ENCODE results near the gene SLC38A9. TPM values are rescaled to one million over a fixed set of nuclear protein-coding genes. Genes with fewer than 3 reads are reported as not detected.
"Not testable (repeated sequence)": the region's sequence is repeated elsewhere in the genome, so short reads cannot be mapped to it uniquely, and the experiment has no call there.

Gene SLC38A9
- total and polyA plus RNA-seq, 5 donors = 3.2 to 10.5 (median 7.9) TPM

DNA sequence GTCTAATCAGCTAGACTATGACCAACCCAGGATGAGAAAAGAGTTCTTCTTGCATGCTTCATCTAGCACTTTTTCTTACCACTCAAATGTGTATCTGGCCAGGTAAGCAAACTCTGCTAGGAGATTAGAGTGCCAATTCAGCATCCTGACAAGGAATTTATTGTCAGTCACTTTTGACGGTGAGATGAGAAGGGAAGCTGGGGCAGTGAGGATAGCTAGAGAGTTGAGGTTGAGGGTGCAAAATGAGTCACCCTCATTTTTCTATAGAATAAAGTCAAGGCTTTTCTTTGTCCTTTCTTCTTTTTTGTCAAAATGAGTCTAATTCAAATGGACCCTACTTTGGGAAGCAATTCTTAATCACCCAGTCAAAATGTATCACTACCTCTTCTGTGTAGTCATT is 102.7 kb downstream of the SLC38A9 start:
- intact Hi-C loops (cut with DNase I) = no loop called here
- DNase-seq = no peak
- Histone ChIP-seq H3K27me3 (ENCODE audit: control insufficient read depth, insufficient read depth) (no peaks in the 10 kb centered on the region), H3K4me3 (ENCODE audit: low read length) (no peak overlapping the region), H3K27ac (ENCODE audit: low read length) (no peak overlapping the region), H3K9me3 (ENCODE audit: control insufficient read depth, low read length) (no peaks in the 10 kb centered on the region), H3K4me1 (ENCODE audit: control insufficient read depth, insufficient read depth, low read length) (no peaks in the 10 kb centered on the region)
- 91% methylated on average over 1 of the region's 1 CpG for WGBS
- ATAC-seq = no peak

DNA sequence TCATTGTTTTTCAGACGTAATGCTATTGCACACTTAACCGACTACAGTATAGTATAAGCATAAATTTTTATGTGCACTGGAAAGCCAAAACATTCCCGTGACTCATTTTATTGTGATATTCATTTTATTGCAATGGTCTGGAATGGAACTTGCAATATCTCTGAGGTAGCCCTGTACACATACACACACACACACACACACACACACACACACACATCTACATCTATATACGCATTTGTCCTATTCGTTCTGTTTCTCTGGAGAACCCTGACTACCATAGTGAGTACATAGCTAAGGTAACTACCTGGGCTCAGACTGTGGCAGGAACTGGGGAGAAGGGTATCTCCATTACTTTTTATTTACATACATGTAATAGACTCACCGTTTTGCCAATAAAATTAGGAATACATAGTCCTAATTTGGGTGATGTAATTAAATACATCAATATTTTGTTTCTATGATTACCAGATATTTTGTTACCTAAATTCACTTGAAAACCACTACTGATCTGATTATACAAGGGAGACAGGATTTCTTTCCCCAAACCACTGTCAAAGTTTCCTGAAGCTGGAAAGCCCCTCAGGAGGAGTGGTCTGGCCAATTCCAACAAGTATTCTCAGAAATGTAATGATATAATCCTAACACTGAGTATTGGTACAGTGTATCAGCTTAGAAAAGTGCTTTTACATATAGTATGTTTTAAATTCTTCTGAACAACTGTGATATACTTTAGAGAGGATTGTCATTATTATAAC is 103.4 kb downstream of the SLC38A9 start:
- intact Hi-C loops (cut with DNase I) = no loop called here
- H3K4me3 ChIP-seq (ENCODE audit: low read length) = no peak overlapping the region
- no peak for DNase-seq
- no peaks in the 10 kb centered on the region for H3K4me1 ChIP-seq (ENCODE audit: control insufficient read depth, insufficient read depth, low read length)
- H3K9me3 ChIP-seq (ENCODE audit: control insufficient read depth, low read length) = no peaks in the 10 kb centered on the region
- WGBS = 82% methylated on average over 6 of the region's 6 CpGs
- no peak for ATAC-seq
- no peaks in the 10 kb centered on the region for H3K27me3 ChIP-seq (ENCODE audit: control insufficient read depth, insufficient read depth)
- no peak overlapping the region for H3K27ac ChIP-seq (ENCODE audit: low read length)

DNA sequence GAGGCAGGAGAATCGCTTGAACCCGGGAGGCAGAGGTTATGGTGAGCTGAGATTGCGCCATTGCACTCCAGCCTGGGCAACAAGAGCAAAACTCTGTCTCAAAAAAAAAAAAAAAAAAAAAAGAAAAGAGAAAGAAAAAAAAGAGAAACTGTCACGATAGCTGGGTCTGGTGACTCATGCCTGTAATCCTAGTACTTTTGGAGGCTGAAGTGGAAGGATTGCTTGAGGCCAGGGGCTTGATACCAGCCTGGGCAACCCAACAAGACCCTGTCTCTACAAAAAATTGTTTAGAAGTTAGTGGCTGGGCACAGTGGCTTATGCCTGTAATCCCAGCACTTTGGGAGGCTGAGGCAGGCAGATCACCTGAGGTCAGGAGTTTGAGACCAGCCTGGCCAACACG is 104.8 kb downstream of the SLC38A9 start:
- H3K4me3 ChIP-seq (ENCODE audit: low read length); DNase-seq; H3K27me3 ChIP-seq (ENCODE audit: control insufficient read depth, insufficient read depth); ATAC-seq; intact Hi-C loops (cut with DNase I); H3K9me3 ChIP-seq (ENCODE audit: control insufficient read depth, low read length); H3K4me1 ChIP-seq (ENCODE audit: control insufficient read depth, insufficient read depth, low read length); H3K27ac ChIP-seq (ENCODE audit: low read length): not testable (repeated sequence)
- 78% methylated on average over 5 of the region's 5 CpGs for WGBS

DNA sequence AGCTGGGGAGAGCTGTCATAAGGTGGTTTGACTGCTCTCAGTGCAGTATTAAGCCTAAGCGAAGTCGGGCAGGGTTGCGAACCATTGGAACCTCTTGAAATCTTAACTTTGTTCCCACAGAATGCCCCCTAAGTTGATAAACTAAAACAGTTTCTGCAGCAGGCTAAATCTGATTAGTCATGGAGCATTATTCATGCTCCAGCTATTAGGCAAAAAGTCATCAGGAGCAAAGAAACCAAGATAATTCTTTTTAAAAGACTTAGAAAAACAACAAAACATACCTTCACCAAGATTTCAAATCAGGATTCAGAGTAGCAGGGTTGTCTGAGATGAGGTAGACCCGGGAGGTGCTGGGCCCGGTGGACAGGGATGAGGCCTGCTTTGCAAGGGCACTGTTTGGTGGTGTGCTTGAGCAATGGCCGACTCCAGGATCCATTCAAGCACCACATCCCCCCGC is 107.5 kb downstream of the SLC38A9 start:
- peak overlapping the region; percentile 17 for H3K27ac ChIP-seq (ENCODE audit: low read length)
- no peaks in the 10 kb centered on the region for H3K27me3 ChIP-seq (ENCODE audit: control insufficient read depth, insufficient read depth)
- H3K4me1 ChIP-seq (ENCODE audit: control insufficient read depth, insufficient read depth, low read length) = peaks cover 8% of the 10 kb centered on the region
- H3K9me3 ChIP-seq (ENCODE audit: control insufficient read depth, low read length) = no peaks in the 10 kb centered on the region
- 85% methylated on average over 7 of the region's 7 CpGs for WGBS
- no peak overlapping the region for H3K4me3 ChIP-seq (ENCODE audit: low read length)
- ATAC-seq = no peak
- DNase-seq = no peak
- intact Hi-C loops (cut with DNase I) = loop anchor here in 1 of 4 donors (5.0 kb wide), 1 partner anchor 72 kb away; the partner anchor contains the start of gene PLPP1

DNA sequence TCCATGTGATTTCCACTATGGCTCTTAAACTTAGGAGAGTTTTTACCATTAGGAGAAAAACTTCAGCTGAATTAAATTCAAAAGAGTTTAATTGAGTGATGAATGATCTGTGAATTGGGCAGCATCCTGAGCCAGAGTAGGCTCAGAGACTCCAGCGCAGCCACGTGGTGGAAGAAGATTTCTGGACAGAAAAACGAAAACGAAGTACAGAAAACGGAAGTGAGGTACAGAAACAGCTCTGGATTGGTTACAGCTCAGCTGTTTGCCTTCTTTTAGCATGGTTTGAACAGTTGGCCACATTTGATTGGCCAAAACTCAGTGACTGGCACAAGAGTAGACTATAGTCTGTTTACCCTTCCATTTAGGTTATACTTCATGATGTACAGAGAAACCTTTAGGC is 108.2 kb downstream of the SLC38A9 start:
- H3K27ac ChIP-seq (ENCODE audit: low read length) = peak overlapping the region; percentile 17
- H3K27me3 ChIP-seq (ENCODE audit: control insufficient read depth, insufficient read depth) = no peaks in the 10 kb centered on the region
- no peak overlapping the region for H3K4me3 ChIP-seq (ENCODE audit: low read length)
- H3K9me3 ChIP-seq (ENCODE audit: control insufficient read depth, low read length) = no peaks in the 10 kb centered on the region
- 47% methylated on average over 5 of the region's 5 CpGs for WGBS
- H3K4me1 ChIP-seq (ENCODE audit: control insufficient read depth, insufficient read depth, low read length) = peaks cover 15% of the 10 kb centered on the region
- ATAC-seq (no peak), DNase-seq (peak in 2 of 3 donors; percentile 38 to 60)
- intact Hi-C loops (cut with DNase I) = loop anchor here in 1 of 4 donors (5.0 kb wide), 1 partner anchor 72 kb away; the partner anchor contains the start of gene PLPP1

DNA sequence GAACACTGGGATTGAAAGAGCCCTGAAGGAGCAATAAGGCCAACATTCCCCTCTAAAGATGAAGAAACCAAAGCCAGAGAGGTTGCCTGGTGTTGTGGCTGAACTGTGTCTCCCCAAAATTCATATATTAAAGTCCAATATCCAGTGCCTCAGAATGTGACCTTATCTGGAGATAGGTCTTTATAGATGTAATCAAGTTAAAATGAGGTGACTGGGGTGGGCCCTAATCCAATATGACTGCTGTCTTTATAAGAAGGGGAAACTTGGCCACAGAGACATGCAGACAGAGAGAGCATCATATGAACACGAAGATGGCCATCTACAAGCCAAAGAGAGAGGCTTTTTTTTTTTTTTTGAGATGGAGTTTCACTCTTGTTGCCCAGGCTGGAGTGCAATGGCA is 110.5 kb downstream of the SLC38A9 start:
- intact Hi-C loops (cut with DNase I) = loop anchor here in 1 of 4 donors (5.0 kb wide), 1 partner anchor 69 kb away; the partner anchor contains the start of gene PLPP1
- ATAC-seq (no peak), DNase-seq (no peak)
- Histone ChIP-seq H3K9me3 (ENCODE audit: control insufficient read depth, low read length) (no peaks in the 10 kb centered on the region), H3K27ac (ENCODE audit: low read length) (peak overlapping the region; percentile 100), H3K27me3 (ENCODE audit: control insufficient read depth, insufficient read depth) (no peaks in the 10 kb centered on the region), H3K4me3 (ENCODE audit: low read length) (no peak overlapping the region), H3K4me1 (ENCODE audit: control insufficient read depth, insufficient read depth, low read length) (peaks cover 24% of the 10 kb centered on the region)
- WGBS = 14% methylated on average over 1 of the region's 1 CpG

DNA sequence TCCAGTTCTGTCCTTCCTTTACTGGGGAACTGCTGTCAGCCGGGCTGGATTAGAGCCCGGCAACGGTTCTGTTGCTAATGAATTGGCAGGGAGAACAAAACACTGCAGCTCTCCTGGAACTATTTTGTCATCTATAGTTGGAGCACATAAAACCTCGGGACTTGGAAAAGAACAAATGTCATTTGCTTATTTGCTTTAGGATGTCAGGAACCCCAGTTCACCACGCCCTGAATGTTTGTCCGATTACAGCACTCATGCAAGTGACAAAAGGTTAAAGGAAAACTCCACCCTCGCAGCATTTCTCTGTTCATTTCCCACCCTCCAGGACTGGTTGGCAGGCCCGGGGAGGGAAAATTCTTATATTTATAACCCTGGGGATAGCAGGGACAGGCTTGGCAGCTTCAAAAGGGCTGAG is 110.9 kb downstream of the SLC38A9 start:
- Histone ChIP-seq H3K4me3 (ENCODE audit: low read length) (peak overlapping the region; percentile 45), H3K9me3 (ENCODE audit: control insufficient read depth, low read length) (no peaks in the 10 kb centered on the region), H3K27me3 (ENCODE audit: control insufficient read depth, insufficient read depth) (no peaks in the 10 kb centered on the region), H3K27ac (ENCODE audit: low read length) (peak overlapping the region; percentile 100), H3K4me1 (ENCODE audit: control insufficient read depth, insufficient read depth, low read length) (peaks cover 25% of the 10 kb centered on the region)
- ATAC-seq = peak; percentile 87 to 88
- WGBS = 3% methylated on average over 8 of the region's 8 CpGs
- intact Hi-C loops (cut with DNase I) = loop anchor here in 1 of 4 donors (5.0 kb wide), 1 partner anchor 69 kb away; the partner anchor contains the start of gene PLPP1
- peak; percentile 89 to 94 (median 90) for DNase-seq

DNA sequence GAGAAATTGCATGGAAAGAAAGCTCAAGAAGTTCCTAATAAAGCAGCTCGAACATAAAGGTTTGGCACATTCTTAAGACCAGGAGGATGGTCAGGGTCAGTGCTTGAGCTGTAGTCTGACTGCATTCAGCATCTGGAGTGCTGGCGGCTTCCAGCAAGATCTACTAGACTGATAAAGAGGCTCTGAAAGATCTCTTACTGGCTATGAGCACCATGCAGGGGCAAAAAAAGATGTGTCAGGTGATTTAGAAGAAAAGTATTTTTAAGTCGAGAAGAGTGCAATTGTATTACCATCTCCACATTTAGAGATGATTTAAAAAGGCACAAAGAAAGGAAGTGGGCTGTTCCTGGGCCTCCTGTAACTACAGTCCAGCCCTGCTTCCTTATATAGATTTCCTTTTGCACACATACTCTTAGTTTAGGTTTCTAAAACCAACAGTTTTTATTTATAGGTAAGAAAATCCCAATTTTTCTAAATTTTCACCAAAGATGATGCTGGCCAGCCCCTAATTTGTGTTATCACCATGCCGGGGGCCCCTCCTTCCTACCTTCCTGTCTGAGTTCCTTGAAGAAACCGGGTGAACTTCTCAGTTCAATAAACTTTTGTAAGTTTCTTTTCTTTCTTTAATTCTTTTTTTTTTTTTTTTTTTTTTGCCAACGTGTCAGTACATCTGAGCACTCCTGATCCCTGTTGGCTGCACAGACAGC is 111.5 kb downstream of the SLC38A9 start:
- peak in 1 of 2 donors; percentile 21 for ATAC-seq
- Histone ChIP-seq H3K27me3 (ENCODE audit: control insufficient read depth, insufficient read depth) (no peaks in the 10 kb centered on the region), H3K9me3 (ENCODE audit: control insufficient read depth, low read length) (no peaks in the 10 kb centered on the region), H3K4me1 (ENCODE audit: control insufficient read depth, insufficient read depth, low read length) (peaks cover 25% of the 10 kb centered on the region), H3K4me3 (ENCODE audit: low read length) (peak overlapping the region; percentile 45), H3K27ac (ENCODE audit: low read length) (peak overlapping the region; percentile 100)
- 6% methylated on average over 6 of the region's 6 CpGs for WGBS
- DNase-seq = peak in 1 of 3 donors; percentile 49
- intact Hi-C loops (cut with DNase I) = loop anchor here in 1 of 4 donors (5.0 kb wide), 1 partner anchor 68 kb away; the partner anchor contains the start of gene PLPP1

DNA sequence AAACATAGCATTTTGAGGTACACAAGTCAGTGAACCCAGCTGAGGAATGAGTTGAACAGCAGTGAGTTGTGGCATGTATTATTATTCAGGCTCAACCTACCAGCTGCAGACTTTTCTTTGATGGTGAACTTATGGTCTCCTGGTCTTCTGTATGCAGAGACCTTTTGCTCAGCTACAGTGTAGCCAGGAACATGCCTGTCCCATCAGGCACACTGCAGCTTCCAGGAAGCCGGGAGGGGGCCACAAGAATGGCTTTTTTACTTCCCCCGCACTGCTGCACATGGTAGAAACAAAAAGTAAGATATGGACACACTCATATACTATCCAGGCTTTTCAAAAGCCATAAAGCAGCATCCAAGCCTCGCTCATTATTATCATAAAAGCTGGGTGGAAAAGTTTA is 112.0 kb downstream of the SLC38A9 start:
- Histone ChIP-seq H3K27me3 (ENCODE audit: control insufficient read depth, insufficient read depth) (no peaks in the 10 kb centered on the region), H3K27ac (ENCODE audit: low read length) (peak overlapping the region; percentile 100), H3K4me3 (ENCODE audit: low read length) (peak overlapping the region; percentile 27), H3K9me3 (ENCODE audit: control insufficient read depth, low read length) (no peaks in the 10 kb centered on the region), H3K4me1 (ENCODE audit: control insufficient read depth, insufficient read depth, low read length) (peaks cover 25% of the 10 kb centered on the region)
- DNase-seq (no peak), ATAC-seq (no peak)
- WGBS = 31% methylated on average over 3 of the region's 3 CpGs
- intact Hi-C loops (cut with DNase I) = loop anchor here in 1 of 4 donors (5.0 kb wide), 1 partner anchor 68 kb away; the partner anchor contains the start of gene PLPP1

DNA sequence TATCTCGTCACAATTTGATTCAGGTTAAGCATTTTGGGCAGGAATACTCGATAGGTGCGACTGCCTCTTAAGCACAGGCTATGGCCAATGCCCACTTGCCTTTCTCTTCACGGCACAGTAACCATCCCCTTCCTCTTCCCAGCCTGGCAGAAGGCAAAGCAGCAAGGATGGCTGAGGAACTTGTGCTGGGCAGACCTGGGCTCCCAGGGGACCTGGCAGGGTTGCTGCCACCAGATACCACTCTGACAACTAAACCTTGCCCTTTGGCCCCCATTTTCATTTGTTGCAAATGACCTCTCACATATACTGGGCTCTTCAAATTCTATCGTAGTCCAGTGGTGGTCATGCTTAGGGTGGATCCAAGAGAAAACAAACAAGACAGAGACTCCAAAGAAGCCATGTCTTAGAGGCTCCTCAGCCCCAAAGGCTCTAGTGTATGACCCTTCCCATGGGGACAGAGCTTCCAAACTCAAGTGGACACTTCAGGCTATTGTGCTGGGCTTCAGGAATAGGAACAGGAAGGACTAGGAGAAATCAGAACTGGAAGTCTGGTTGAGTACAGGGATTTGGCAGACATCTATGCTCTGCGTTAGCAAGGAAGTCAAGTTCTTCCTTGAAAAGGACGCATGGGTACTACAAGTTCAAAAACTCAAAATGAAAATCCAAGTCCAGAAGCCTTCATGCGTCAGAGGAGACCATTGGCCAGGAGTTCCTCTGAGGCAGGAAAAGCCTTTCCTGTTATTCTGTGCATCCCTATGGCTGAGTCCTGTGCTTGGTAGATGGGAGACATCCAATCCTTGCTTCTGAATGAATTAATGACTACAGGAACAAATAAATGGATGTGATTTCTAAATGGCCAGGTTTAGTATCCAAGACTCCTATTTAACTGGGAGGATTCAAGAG is 112.7 kb downstream of the SLC38A9 start:
- Histone ChIP-seq H3K27ac (ENCODE audit: low read length) (peak overlapping the region; percentile 100), H3K27me3 (ENCODE audit: control insufficient read depth, insufficient read depth) (no peaks in the 10 kb centered on the region), H3K4me3 (ENCODE audit: low read length) (peak overlapping the region; percentile 27), H3K4me1 (ENCODE audit: control insufficient read depth, insufficient read depth, low read length) (peaks cover 25% of the 10 kb centered on the region), H3K9me3 (ENCODE audit: control insufficient read depth, low read length) (no peaks in the 10 kb centered on the region)
- peak; percentile 27 to 61 for ATAC-seq
- intact Hi-C loops (cut with DNase I) = loop anchor here in 3 of 4 donors (5.0 to 10.0 kb wide), 2 partner anchors 65 to 67 kb away; partner anchors contain the start of gene PLPP1 (in 3 of the 3)
- peak in 2 of 3 donors; percentile 41 to 60 for DNase-seq
- 65% methylated on average over 8 of the region's 8 CpGs for WGBS
